ENCODE results near the gene CDV3.

CDV3 gene

GRCh38 chr3:133563816-133564215 is 9.7 kb upstream of the CDV3 start:
- Histone ChIP-seq H3K9ac (ENCODE audit: low read depth in 1 of 2, low read length in 2 of 2) (no peak overlapping the region), H3K9me3 (ENCODE audit: control insufficient read depth in 2 of 2, low read length in 2 of 2) (no peaks in the 10 kb centered on the region), H3K4me3 (ENCODE audit: low read length in 2 of 2) (no peak overlapping the region), H3K27ac (ENCODE audit: low read depth in 2 of 2, low read length in 2 of 2) (no peak overlapping the region), H3K27me3 (ENCODE audit: control insufficient read depth in 2 of 2, insufficient read depth in 2 of 2, low read length in 2 of 2) (no peaks in the 10 kb centered on the region), H3K36me3 (ENCODE audit: control insufficient read depth in 2 of 2, insufficient read depth in 2 of 2, low read length in 2 of 2) (no peaks in the 10 kb centered on the region), H3K4me1 (ENCODE audit: control insufficient read depth in 2 of 2, insufficient read depth in 2 of 2, low read length in 2 of 2) (no peaks in the 10 kb centered on the region)

GRCh38 chr3:133568294-133569014 is 5.0 kb upstream of the CDV3 start:
- no peak overlapping the region for H3K27ac ChIP-seq (ENCODE audit: low read depth in 2 of 2, low read length in 2 of 2)
- no peak overlapping the region for H3K9ac ChIP-seq (ENCODE audit: low read depth in 1 of 2, low read length in 2 of 2)
- no peaks in the 10 kb centered on the region for H3K27me3 ChIP-seq (ENCODE audit: control insufficient read depth in 2 of 2, insufficient read depth in 2 of 2, low read length in 2 of 2)
- no peaks in the 10 kb centered on the region for H3K36me3 ChIP-seq (ENCODE audit: control insufficient read depth in 2 of 2, insufficient read depth in 2 of 2, low read length in 2 of 2)
- peaks cover 4 to 8% of the 10 kb centered on the region in 2 donors for H3K4me1 ChIP-seq (ENCODE audit: control insufficient read depth in 2 of 2, insufficient read depth in 2 of 2, low read length in 2 of 2)
- H3K4me3 ChIP-seq (ENCODE audit: low read length in 2 of 2) = no peak overlapping the region
- no peaks in the 10 kb centered on the region for H3K9me3 ChIP-seq (ENCODE audit: control insufficient read depth in 2 of 2, low read length in 2 of 2)

GRCh38 chr3:133570139-133570936 is 3.1 kb upstream of the CDV3 start:
- peaks cover 10 to 11% of the 10 kb centered on the region in 2 donors for H3K4me1 ChIP-seq (ENCODE audit: control insufficient read depth in 2 of 2, insufficient read depth in 2 of 2, low read length in 2 of 2)
- no peak overlapping the region for H3K27ac ChIP-seq (ENCODE audit: low read depth in 2 of 2, low read length in 2 of 2)
- no peaks in the 10 kb centered on the region for H3K9me3 ChIP-seq (ENCODE audit: control insufficient read depth in 2 of 2, low read length in 2 of 2)
- H3K4me3 ChIP-seq (ENCODE audit: low read length in 2 of 2) = no peak overlapping the region
- no peak overlapping the region for H3K9ac ChIP-seq (ENCODE audit: low read depth in 1 of 2, low read length in 2 of 2)
- no peaks in the 10 kb centered on the region for H3K36me3 ChIP-seq (ENCODE audit: control insufficient read depth in 2 of 2, insufficient read depth in 2 of 2, low read length in 2 of 2)
- no peaks in the 10 kb centered on the region for H3K27me3 ChIP-seq (ENCODE audit: control insufficient read depth in 2 of 2, insufficient read depth in 2 of 2, low read length in 2 of 2)

GRCh38 chr3:133570937-133571320 is 2.6 kb upstream of the CDV3 start:
- Histone ChIP-seq H3K4me1 (ENCODE audit: control insufficient read depth in 2 of 2, insufficient read depth in 2 of 2, low read length in 2 of 2) (peaks cover 14% of the 10 kb centered on the region in 2 donors), H3K9ac (ENCODE audit: low read depth in 1 of 2, low read length in 2 of 2) (no peak overlapping the region), H3K27ac (ENCODE audit: low read depth in 2 of 2, low read length in 2 of 2) (no peak overlapping the region), H3K36me3 (ENCODE audit: control insufficient read depth in 2 of 2, insufficient read depth in 2 of 2, low read length in 2 of 2) (peaks cover 2 to 4% of the 10 kb centered on the region in 2 donors), H3K4me3 (ENCODE audit: low read length in 2 of 2) (no peak overlapping the region), H3K27me3 (ENCODE audit: control insufficient read depth in 2 of 2, insufficient read depth in 2 of 2, low read length in 2 of 2) (no peaks in the 10 kb centered on the region), H3K9me3 (ENCODE audit: control insufficient read depth in 2 of 2, low read length in 2 of 2) (no peaks in the 10 kb centered on the region)

- Histone ChIP-seq H3K27ac (ENCODE audit: low read depth in 2 of 2, low read length in 2 of 2) (peak overlapping the region; percentile 92 to 95), H3K4me1 (ENCODE audit: control insufficient read depth in 2 of 2, insufficient read depth in 2 of 2, low read length in 2 of 2) (peaks cover 19% of the 10 kb centered on the region in 2 donors), H3K4me3 (ENCODE audit: low read length in 2 of 2) (peak overlapping the region; percentile 59 to 77), H3K9me3 (ENCODE audit: control insufficient read depth in 2 of 2, low read length in 2 of 2) (no peaks in the 10 kb centered on the region), H3K27me3 (ENCODE audit: control insufficient read depth in 2 of 2, insufficient read depth in 2 of 2, low read length in 2 of 2) (no peaks in the 10 kb centered on the region), H3K9ac (ENCODE audit: low read depth in 1 of 2, low read length in 2 of 2) (peak overlapping the region; percentile 61 to 77), H3K36me3 (ENCODE audit: control insufficient read depth in 2 of 2, insufficient read depth in 2 of 2, low read length in 2 of 2) (peaks cover 8 to 9% of the 10 kb centered on the region in 2 donors)
Observed at GRCh38 chr3:133572158-133573053, 1.1 kb upstream of the CDV3 start.

- Histone ChIP-seq H3K4me1 (ENCODE audit: control insufficient read depth in 2 of 2, insufficient read depth in 2 of 2, low read length in 2 of 2) (peaks cover 19% of the 10 kb centered on the region in 2 donors), H3K4me3 (ENCODE audit: low read length in 2 of 2) (peak overlapping the region; percentile 59 to 77)
Observed at GRCh38 chr3:133573054-133573628, 345 bp upstream of the CDV3 start.

GRCh38 chr3:133574260-133574881 is 885 bp downstream of the CDV3 start:
- Histone ChIP-seq H3K9me3 (ENCODE audit: control insufficient read depth in 2 of 2, low read length in 2 of 2) (no peaks in the 10 kb centered on the region), H3K27ac (ENCODE audit: low read depth in 2 of 2, low read length in 2 of 2) (peak overlapping the region; percentile 98), H3K9ac (ENCODE audit: low read depth in 1 of 2, low read length in 2 of 2) (peak overlapping the region; percentile 79 to 97)

More at GRCh38 chr3:133573054-133573628, 345 bp upstream of the CDV3 start:
- no peaks in the 10 kb centered on the region for H3K9me3 ChIP-seq (ENCODE audit: control insufficient read depth in 2 of 2, low read length in 2 of 2)
- H3K9ac ChIP-seq (ENCODE audit: low read depth in 1 of 2, low read length in 2 of 2) = peak overlapping the region; percentile 61 to 97
- peak overlapping the region; percentile 98 for H3K27ac ChIP-seq (ENCODE audit: low read depth in 2 of 2, low read length in 2 of 2)
- peaks cover 14 to 16% of the 10 kb centered on the region in 2 donors for H3K36me3 ChIP-seq (ENCODE audit: control insufficient read depth in 2 of 2, insufficient read depth in 2 of 2, low read length in 2 of 2)
- no peaks in the 10 kb centered on the region for H3K27me3 ChIP-seq (ENCODE audit: control insufficient read depth in 2 of 2, insufficient read depth in 2 of 2, low read length in 2 of 2)

GRCh38 chr3:133575086-133575485 is 1.6 kb downstream of the CDV3 start:
- Histone ChIP-seq H3K9me3 (ENCODE audit: control insufficient read depth in 2 of 2, low read length in 2 of 2) (no peaks in the 10 kb centered on the region), H3K4me3 (ENCODE audit: low read length in 2 of 2) (peak overlapping the region; percentile 73 to 91), H3K27ac (ENCODE audit: low read depth in 2 of 2, low read length in 2 of 2) (peak overlapping the region; percentile 98), H3K4me1 (ENCODE audit: control insufficient read depth in 2 of 2, insufficient read depth in 2 of 2, low read length in 2 of 2) (peaks cover 19 to 21% of the 10 kb centered on the region in 2 donors), H3K27me3 (ENCODE audit: control insufficient read depth in 2 of 2, insufficient read depth in 2 of 2, low read length in 2 of 2) (no peaks in the 10 kb centered on the region), H3K36me3 (ENCODE audit: control insufficient read depth in 2 of 2, insufficient read depth in 2 of 2, low read length in 2 of 2) (peaks cover 29 to 30% of the 10 kb centered on the region in 2 donors), H3K9ac (ENCODE audit: low read depth in 1 of 2, low read length in 2 of 2) (peak overlapping the region; percentile 79 to 97)

More at GRCh38 chr3:133574260-133574881, 885 bp downstream of the CDV3 start:
- Histone ChIP-seq H3K36me3 (ENCODE audit: control insufficient read depth in 2 of 2, insufficient read depth in 2 of 2, low read length in 2 of 2) (peaks cover 25 to 27% of the 10 kb centered on the region in 2 donors), H3K4me3 (ENCODE audit: low read length in 2 of 2) (peak overlapping the region; percentile 73 to 91), H3K27me3 (ENCODE audit: control insufficient read depth in 2 of 2, insufficient read depth in 2 of 2, low read length in 2 of 2) (no peaks in the 10 kb centered on the region), H3K4me1 (ENCODE audit: control insufficient read depth in 2 of 2, insufficient read depth in 2 of 2, low read length in 2 of 2) (peaks cover 19 to 21% of the 10 kb centered on the region in 2 donors)

- Histone ChIP-seq H3K36me3 (ENCODE audit: control insufficient read depth in 2 of 2, insufficient read depth in 2 of 2, low read length in 2 of 2) (peaks cover 30 to 35% of the 10 kb centered on the region in 2 donors), H3K27ac (ENCODE audit: low read depth in 2 of 2, low read length in 2 of 2) (peak overlapping the region in 1 of 2 donors; percentile 9), H3K4me3 (ENCODE audit: low read length in 2 of 2) (peak overlapping the region; percentile 12 to 73), H3K4me1 (ENCODE audit: control insufficient read depth in 2 of 2, insufficient read depth in 2 of 2, low read length in 2 of 2) (peaks cover 19 to 21% of the 10 kb centered on the region in 2 donors), H3K9me3 (ENCODE audit: control insufficient read depth in 2 of 2, low read length in 2 of 2) (no peaks in the 10 kb centered on the region), H3K27me3 (ENCODE audit: control insufficient read depth in 2 of 2, insufficient read depth in 2 of 2, low read length in 2 of 2) (no peaks in the 10 kb centered on the region), H3K9ac (ENCODE audit: low read depth in 1 of 2, low read length in 2 of 2) (peak overlapping the region; percentile 53 to 79)
Observed at GRCh38 chr3:133576169-133576568, 2.7 kb downstream of the CDV3 start.

All from mucosa of rectum (tissue), 2 donors.